ENCODE measurements around the gene TAS2R46. TPM values are rescaled to one million over a fixed set of nuclear protein-coding genes. Genes with fewer than 3 reads are reported as not detected.
A peak's percentile ranks its signal among the peaks of the same experiment; 100 is the strongest.

The TAS2R46 gene
- total and polyA plus RNA-seq, 2 of the 13 experiments (the other 11 are each of a cell fraction or from before 2014, with no cell fraction given): 0.16 to 3.5 TPM

DNA sequence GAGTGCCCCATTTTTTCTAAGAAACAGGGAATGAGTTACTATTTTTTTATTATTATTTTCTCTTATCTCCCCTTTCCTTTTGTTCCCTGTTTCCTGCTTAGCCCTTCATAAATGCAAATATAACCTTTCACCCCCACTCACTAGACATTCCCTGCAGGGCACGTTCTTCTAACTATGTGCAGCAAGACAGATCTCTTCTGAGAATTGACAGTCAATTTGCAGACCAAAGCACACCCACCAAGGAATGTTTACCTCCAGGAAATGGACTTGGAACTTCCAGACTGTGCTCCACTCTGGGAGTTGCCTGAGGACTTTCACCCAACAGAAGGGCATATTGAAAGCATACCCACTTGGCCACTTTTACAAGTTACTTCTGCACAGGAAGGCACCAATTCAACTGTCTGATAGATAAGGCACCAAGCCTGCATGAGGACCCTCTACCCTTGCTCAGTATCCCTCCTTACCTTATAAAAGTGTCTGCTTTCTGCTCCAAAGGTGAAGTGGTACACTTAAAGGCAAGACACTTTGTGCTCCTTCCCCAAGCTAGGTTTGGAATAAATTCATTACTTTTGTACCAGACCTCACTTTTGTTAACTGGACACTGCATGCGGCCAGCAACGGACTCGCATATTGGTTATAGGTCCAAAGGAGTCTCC, 46.2 kb downstream of the TAS2R46 start (continued):
- TF ChIP-seq KDM2A (CRISPR knock-in tag; IDR thresholded peaks at IDR 0.05; ENCODE audit: borderline replicate concordance, low read depth) (no peak), POLR2AphosphoS5 (IDR thresholded peaks at IDR 0.05; ENCODE audit: low read depth, low read length) (no peak), SOX6 (IDR thresholded peaks at IDR 0.05) (no peak), SOX6 (CRISPR knock-in tag; IDR thresholded peaks at IDR 0.05) (peak; percentile 95), ATF1 (CRISPR knock-in tag; IDR thresholded peaks at IDR 0.05) (0 out of 2 replicates have a peak, but pooled peaks have one; percentile 13), CC2D1A (CRISPR knock-in tag; IDR thresholded peaks at IDR 0.05) (no peak), NCOR1 (IDR thresholded peaks at IDR 0.05; ENCODE audit: borderline replicate concordance, low read length) (peak; percentile 69; the same call in 1 of the 2 replicates), SAFB2 (CRISPR knock-in tag; IDR thresholded peaks at IDR 0.05; ENCODE audit: borderline replicate concordance, low read depth) (peak; percentile 55; the same call in 1 of the 2 replicates), KDM6A (CRISPR knock-in tag; IDR thresholded peaks at IDR 0.05; ENCODE audit: low read depth) (peak; percentile 86), MXD4 (CRISPR knock-in tag; IDR thresholded peaks at IDR 0.05) (0 out of 2 replicates have a peak, but pooled peaks have one; percentile 17), ZNF614 (CRISPR knock-in tag; IDR thresholded peaks at IDR 0.05; ENCODE audit: borderline replicate concordance) (no peak; the same call in 1 of the 2 replicates), ZBTB7B (CRISPR knock-in tag; IDR thresholded peaks at IDR 0.05) (peak; percentile 40; the same call in 1 of the 2 replicates), AGO2 (optimal IDR thresholded peaks at IDR 0.05; ENCODE audit: low read depth, low read length) (no peak), NCOA1 (CRISPR knock-in tag; IDR thresholded peaks at IDR 0.05) (no peak), ZNF441 (CRISPR knock-in tag; IDR thresholded peaks at IDR 0.05; ENCODE audit: borderline replicate concordance) (peak; percentile 71; the same call in 1 of the 2 replicates), SAP130 (CRISPR knock-in tag; IDR thresholded peaks at IDR 0.05; ENCODE audit: low read depth) (peak; percentile 83), GABPB1 (CRISPR knock-in tag; IDR thresholded peaks at IDR 0.05) (0 out of 2 replicates have a peak, but pooled peaks have one; percentile 17), TCF7 (IDR thresholded peaks at IDR 0.05; ENCODE audit: low read depth) (peak; percentile 74), ZNF878 (CRISPR knock-in tag; IDR thresholded peaks at IDR 0.05) (peak; percentile 73; the same call in 1 of the 2 replicates)
- TF ChIP-seq, protein P1, sequence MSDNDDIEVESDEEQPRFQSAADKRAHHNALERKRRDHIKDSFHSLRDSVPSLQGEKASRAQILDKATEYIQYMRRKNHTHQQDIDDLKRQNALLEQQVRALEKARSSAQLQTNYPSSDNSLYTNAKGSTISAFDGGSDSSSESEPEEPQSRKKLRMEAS (IDR thresholded peaks at IDR 0.05): peak; percentile 44; the same call in 1 of the 2 replicates
- TF ChIP-seq, protein P2, sequence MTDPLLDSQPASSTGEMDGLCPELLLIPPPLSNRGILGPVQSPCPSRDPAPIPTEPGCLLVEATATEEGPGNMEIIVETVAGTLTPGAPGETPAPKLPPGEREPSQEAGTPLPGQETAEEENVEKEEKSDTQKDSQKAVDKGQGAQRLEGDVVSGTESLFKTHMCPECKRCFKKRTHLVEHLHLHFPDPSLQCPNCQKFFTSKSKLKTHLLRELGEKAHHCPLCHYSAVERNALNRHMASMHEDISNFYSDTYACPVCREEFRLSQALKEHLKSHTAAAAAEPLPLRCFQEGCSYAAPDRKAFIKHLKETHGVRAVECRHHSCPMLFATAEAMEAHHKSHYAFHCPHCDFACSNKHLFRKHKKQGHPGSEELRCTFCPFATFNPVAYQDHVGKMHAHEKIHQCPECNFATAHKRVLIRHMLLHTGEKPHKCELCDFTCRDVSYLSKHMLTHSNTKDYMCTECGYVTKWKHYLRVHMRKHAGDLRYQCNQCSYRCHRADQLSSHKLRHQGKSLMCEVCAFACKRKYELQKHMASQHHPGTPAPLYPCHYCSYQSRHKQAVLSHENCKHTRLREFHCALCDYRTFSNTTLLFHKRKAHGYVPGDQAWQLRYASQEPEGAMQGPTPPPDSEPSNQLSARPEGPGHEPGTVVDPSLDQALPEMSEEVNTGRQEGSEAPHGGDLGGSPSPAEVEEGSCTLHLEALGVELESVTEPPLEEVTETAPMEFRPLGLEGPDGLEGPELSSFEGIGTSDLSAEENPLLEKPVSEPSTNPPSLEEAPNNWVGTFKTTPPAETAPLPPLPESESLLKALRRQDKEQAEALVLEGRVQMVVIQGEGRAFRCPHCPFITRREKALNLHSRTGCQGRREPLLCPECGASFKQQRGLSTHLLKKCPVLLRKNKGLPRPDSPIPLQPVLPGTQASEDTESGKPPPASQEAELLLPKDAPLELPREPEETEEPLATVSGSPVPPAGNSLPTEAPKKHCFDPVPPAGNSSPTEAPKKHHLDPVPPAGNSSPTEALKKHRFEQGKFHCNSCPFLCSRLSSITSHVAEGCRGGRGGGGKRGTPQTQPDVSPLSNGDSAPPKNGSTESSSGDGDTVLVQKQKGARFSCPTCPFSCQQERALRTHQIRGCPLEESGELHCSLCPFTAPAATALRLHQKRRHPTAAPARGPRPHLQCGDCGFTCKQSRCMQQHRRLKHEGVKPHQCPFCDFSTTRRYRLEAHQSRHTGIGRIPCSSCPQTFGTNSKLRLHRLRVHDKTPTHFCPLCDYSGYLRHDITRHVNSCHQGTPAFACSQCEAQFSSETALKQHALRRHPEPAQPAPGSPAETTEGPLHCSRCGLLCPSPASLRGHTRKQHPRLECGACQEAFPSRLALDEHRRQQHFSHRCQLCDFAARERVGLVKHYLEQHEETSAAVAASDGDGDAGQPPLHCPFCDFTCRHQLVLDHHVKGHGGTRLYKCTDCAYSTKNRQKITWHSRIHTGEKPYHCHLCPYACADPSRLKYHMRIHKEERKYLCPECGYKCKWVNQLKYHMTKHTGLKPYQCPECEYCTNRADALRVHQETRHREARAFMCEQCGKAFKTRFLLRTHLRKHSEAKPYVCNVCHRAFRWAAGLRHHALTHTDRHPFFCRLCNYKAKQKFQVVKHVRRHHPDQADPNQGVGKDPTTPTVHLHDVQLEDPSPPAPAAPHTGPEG (CRISPR knock-in tag; IDR thresholded peaks at IDR 0.05): no peak
- TF ChIP-seq, protein P3, sequence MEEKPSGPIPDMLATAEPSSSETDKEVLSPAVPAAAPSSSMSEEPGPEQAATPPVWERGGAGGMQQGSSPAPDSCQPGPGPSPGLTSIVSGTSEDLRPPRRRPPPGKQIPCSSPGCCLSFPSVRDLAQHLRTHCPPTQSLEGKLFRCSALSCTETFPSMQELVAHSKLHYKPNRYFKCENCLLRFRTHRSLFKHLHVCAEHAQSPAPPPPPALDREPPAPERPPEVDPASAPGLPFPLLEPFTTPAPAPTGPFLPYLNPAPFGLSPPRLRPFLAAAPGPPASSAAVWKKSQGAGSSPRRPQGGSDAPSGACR (CRISPR knock-in tag; IDR thresholded peaks at IDR 0.05): no peak
- TF ChIP-seq, protein P4, sequence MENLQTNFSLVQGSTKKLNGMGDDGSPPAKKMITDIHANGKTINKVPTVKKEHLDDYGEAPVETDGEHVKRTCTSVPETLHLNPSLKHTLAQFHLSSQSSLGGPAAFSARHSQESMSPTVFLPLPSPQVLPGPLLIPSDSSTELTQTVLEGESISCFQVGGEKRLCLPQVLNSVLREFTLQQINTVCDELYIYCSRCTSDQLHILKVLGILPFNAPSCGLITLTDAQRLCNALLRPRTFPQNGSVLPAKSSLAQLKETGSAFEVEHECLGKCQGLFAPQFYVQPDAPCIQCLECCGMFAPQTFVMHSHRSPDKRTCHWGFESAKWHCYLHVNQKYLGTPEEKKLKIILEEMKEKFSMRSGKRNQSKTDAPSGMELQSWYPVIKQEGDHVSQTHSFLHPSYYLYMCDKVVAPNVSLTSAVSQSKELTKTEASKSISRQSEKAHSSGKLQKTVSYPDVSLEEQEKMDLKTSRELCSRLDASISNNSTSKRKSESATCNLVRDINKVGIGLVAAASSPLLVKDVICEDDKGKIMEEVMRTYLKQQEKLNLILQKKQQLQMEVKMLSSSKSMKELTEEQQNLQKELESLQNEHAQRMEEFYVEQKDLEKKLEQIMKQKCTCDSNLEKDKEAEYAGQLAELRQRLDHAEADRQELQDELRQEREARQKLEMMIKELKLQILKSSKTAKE (CRISPR knock-in tag; IDR thresholded peaks at IDR 0.05; ENCODE audit: borderline replicate concordance): peak; percentile 34; the same call in 1 of the 2 replicates

All from HepG2 (cell line).